Mammary epithelial cell (primary cell): ENCODE results near the gene PDGFA.
"Not testable (repeated sequence)": the region's sequence is repeated elsewhere in the genome, so short reads cannot be mapped to it uniquely, and the experiment has no call there.

Source experiments
- EZH2 ChIP-seq: IDR thresholded peaks from 2 replicates; pipeline ENCODE4 v1.6.1; 2012; ENCODE audit warnings: low read length, inconsistent platforms, borderline replicate concordance
- TF ChIP-seq, protein P1 (sequence below), 2 donors: IDR thresholded peaks in 1 of 2; conservative IDR thresholded peaks in 1 of 2; 2 replicates each; pipeline ENCODE4 v1.5.1; 2011 to 2012; ENCODE audit warnings: inconsistent platforms in 2 of 2, low read length in 2 of 2, mild to moderate bottlenecking in 2 of 2, control low read depth in 1 of 2, low read depth in 1 of 2; ENCODE audit not compliant: insufficient read depth in 1 of 2; ENCODE audit errors: extremely low read depth in 1 of 2

DNA sequence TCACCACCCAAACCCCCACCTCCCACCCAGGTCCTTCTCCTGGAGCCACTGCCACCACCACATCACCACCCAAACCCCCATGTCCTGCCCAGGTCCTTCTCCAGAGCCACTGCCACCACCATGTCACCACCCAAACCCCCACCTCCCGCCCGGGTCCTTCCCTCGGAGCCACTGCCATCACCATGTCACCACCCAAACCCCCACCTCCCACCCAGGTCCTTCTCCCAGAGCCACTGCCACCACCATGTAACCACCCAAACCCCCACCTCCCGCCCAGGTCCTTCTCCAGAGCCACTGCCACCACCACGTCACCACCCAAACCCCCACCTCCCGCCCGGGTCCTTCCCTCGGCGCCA lies 31.9 kb upstream of the PDGFA start:
- TF ChIP-seq, protein P1, sequence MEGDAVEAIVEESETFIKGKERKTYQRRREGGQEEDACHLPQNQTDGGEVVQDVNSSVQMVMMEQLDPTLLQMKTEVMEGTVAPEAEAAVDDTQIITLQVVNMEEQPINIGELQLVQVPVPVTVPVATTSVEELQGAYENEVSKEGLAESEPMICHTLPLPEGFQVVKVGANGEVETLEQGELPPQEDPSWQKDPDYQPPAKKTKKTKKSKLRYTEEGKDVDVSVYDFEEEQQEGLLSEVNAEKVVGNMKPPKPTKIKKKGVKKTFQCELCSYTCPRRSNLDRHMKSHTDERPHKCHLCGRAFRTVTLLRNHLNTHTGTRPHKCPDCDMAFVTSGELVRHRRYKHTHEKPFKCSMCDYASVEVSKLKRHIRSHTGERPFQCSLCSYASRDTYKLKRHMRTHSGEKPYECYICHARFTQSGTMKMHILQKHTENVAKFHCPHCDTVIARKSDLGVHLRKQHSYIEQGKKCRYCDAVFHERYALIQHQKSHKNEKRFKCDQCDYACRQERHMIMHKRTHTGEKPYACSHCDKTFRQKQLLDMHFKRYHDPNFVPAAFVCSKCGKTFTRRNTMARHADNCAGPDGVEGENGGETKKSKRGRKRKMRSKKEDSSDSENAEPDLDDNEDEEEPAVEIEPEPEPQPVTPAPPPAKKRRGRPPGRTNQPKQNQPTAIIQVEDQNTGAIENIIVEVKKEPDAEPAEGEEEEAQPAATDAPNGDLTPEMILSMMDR (conservative IDR thresholded peaks at IDR 0.05 in 1 of 2, IDR thresholded peaks at IDR 0.05 in 1 of 2; ENCODE audit: extremely low read depth in 1 of 2, insufficient read depth in 1 of 2, low read depth in 1 of 2, low read length in 2 of 2), result not testable (repeated sequence)
- not testable (repeated sequence) for TF ChIP-seq EZH2
